Vagina (tissue), 2 donors: ENCODE measurements around the gene ANKRD29. TPM values are rescaled to one million over a fixed set of nuclear protein-coding genes. Genes with fewer than 3 reads are reported as not detected.

Experiments used
- DNase-seq, 2 donors: peaks; one replicate each; pipeline ENCODE4 v3.0.0-alpha.2; 2017; ENCODE audit errors: extremely low spot score in 2 of 2
- H3K27ac ChIP-seq: fragments of 200-600 bp; sonication (generic); one replicate; pipeline ENCODE4 v1.5.1; 2019
- H3K27me3 ChIP-seq: fragments of 200-600 bp; sonication (generic); one replicate; pipeline ENCODE4 v1.5.1; 2019
- H3K36me3 ChIP-seq, 2 donors: fragments of 200-600 bp; sonication (generic); one replicate each; pipeline ENCODE4 v1.5.1; 2017 to 2019
- H3K4me1 ChIP-seq: fragments of 200-600 bp; sonication (generic); one replicate; pipeline ENCODE4 v1.5.1; 2019
- H3K4me3 ChIP-seq, 2 donors: fragments of 200-600 bp; sonication (generic); 1 replicate in 1 of 2; 2 replicates in 1 of 2; pipeline ENCODE4 v1.5.1; 2016 to 2019
- H3K9me3 ChIP-seq: fragments of 200-600 bp; sonication (generic); one replicate; pipeline ENCODE4 v1.5.1; 2019
- CTCF ChIP-seq, 3 experiments: fragments of 450-650 bp in 2 of 3; fragments of 200-600 bp in 1 of 3; sonication (generic) in 1 of 3; IDR thresholded peaks; one replicate each; pipeline ENCODE4 v1.5.1; 2017 to 2019; ENCODE audit warnings: antibody characterized with exemption in 3 of 3, mild to moderate bottlenecking in 2 of 3, moderate library complexity in 2 of 3
- POLR2A ChIP-seq, 2 donors: fragments of 450-650 bp; IDR thresholded peaks; one replicate each; pipeline ENCODE4 v1.6.1; 2017; ENCODE audit warnings: antibody characterized with exemption in 2 of 2, mild to moderate bottlenecking in 2 of 2, moderate library complexity in 2 of 2
- POLR2AphosphoS5 ChIP-seq, 2 donors: sonication (generic); formaldehyde crosslinking; IDR thresholded peaks; one replicate each; pipeline ENCODE4 v1.9.0; 2017; ENCODE audit warnings: antibody characterized with exemption in 2 of 2, mild to moderate bottlenecking in 2 of 2, low read depth in 1 of 2; ENCODE audit not compliant: insufficient read depth in 1 of 2
- intact Hi-C: fragments of 100-400 bp; cut with DNase I; formaldehyde crosslinking; loops from one replicate; pipeline ENCODE4 v1.15.1; 2023
- total RNA-seq: library from RNA; depleted of rRNA; stranded (reverse); fragments of >200 nt; gene quantifications from one replicate; pipeline ENCODE4 v1.2.3, GENCODE V29; 2016

ANKRD29 gene
- total RNA-seq, 1 donor from 2014 or later: 32.9 TPM

GRCh38 chr18:23627321-23627720, 35.4 kb downstream of the ANKRD29 start:
- Histone ChIP-seq H3K36me3 (no peaks in the 10 kb centered on the region), H3K4me3 (no peak overlapping the region), H3K9me3 (no peaks in the 10 kb centered on the region), H3K4me1 (peaks cover 15% of the 10 kb centered on the region), H3K27me3 (no peaks in the 10 kb centered on the region), H3K27ac (no peak overlapping the region)
- TF ChIP-seq POLR2AphosphoS5 (IDR thresholded peaks at IDR 0.05; ENCODE audit: insufficient read depth in 1 of 2, low read depth in 1 of 2) (no peak), POLR2A (IDR thresholded peaks at IDR 0.05) (no peak)
- intact Hi-C loops: loop anchor here (10.0 kb wide), 1 partner anchor 187 kb away; no protein-coding TSS in a partner anchor
- no peak for DNase-seq

GRCh38 chr18:23626451-23627279, 36.0 kb downstream of the ANKRD29 start:
- DNase-seq: no peak
- Histone ChIP-seq H3K36me3 (no peaks in the 10 kb centered on the region), H3K4me1 (peaks cover 15% of the 10 kb centered on the region), H3K4me3 (no peak overlapping the region), H3K9me3 (no peaks in the 10 kb centered on the region), H3K27me3 (no peaks in the 10 kb centered on the region), H3K27ac (no peak overlapping the region)
- intact Hi-C loops: loop anchor here (10.0 kb wide), 1 partner anchor 188 kb away; no protein-coding TSS in a partner anchor
- TF ChIP-seq POLR2A (IDR thresholded peaks at IDR 0.05): no peak

GRCh38 chr18:23623040-23623439, 39.7 kb downstream of the ANKRD29 start:
- intact Hi-C loops: loop anchor here (5.0 to 10.0 kb wide), 2 partner anchors 79 to 192 kb away; no protein-coding TSS in a partner anchor
- DNase-seq: no peak
- no peaks in the 10 kb centered on the region for H3K9me3 ChIP-seq
- no peak overlapping the region for H3K27ac ChIP-seq
- no peaks in the 10 kb centered on the region for H3K27me3 ChIP-seq
- no peak overlapping the region for H3K4me3 ChIP-seq
- TF ChIP-seq POLR2AphosphoS5 (IDR thresholded peaks at IDR 0.05; ENCODE audit: insufficient read depth in 1 of 2, low read depth in 1 of 2) (no peak), POLR2A (IDR thresholded peaks at IDR 0.05) (no peak)
- H3K4me1 ChIP-seq: peaks cover 26% of the 10 kb centered on the region
- H3K36me3 ChIP-seq: no peaks in the 10 kb centered on the region

- Histone ChIP-seq H3K4me3 (peak overlapping the region; percentile 44 to 49), H3K36me3 (no peaks in the 10 kb centered on the region), H3K27me3 (no peaks in the 10 kb centered on the region), H3K4me1 (peaks cover 11% of the 10 kb centered on the region), H3K27ac (peak overlapping the region; percentile 65), H3K9me3 (no peaks in the 10 kb centered on the region)
- no peak for DNase-seq
- TF ChIP-seq POLR2AphosphoS5 (IDR thresholded peaks at IDR 0.05; ENCODE audit: insufficient read depth in 1 of 2, low read depth in 1 of 2) (peak in 1 of 2 donors; percentile 59), POLR2A (IDR thresholded peaks at IDR 0.05) (no peak), CTCF (IDR thresholded peaks at IDR 0.05) (no peak)
- intact Hi-C loops: no loop called here
These were observed 43.3 kb downstream of the ANKRD29 start for GRCh38 chr18:23619388-23619881.

- DNase-seq: no peak
- intact Hi-C loops: no loop called here
- H3K9me3 ChIP-seq: no peaks in the 10 kb centered on the region
These were observed 43.8 kb downstream of the ANKRD29 start for GRCh38 chr18:23618862-23619387.

More at GRCh38 chr18:23618862-23619387, 43.8 kb downstream of the ANKRD29 start:
- H3K27ac ChIP-seq: peak overlapping the region; percentile 65
- H3K4me1 ChIP-seq: peaks cover 11% of the 10 kb centered on the region
- no peak for TF ChIP-seq CTCF (IDR thresholded peaks at IDR 0.05)
- no peak for TF ChIP-seq POLR2A (IDR thresholded peaks at IDR 0.05)
- no peak for TF ChIP-seq POLR2AphosphoS5 (IDR thresholded peaks at IDR 0.05; ENCODE audit: insufficient read depth in 1 of 2, low read depth in 1 of 2)
- no peaks in the 10 kb centered on the region for H3K36me3 ChIP-seq
- H3K4me3 ChIP-seq: peak overlapping the region; percentile 44 to 49
- H3K27me3 ChIP-seq: no peaks in the 10 kb centered on the region
